Activated CD8-positive, alpha-beta memory T cell treated with anti-CD3 and anti-CD28 coated beads, Interleukin-2, amount 50 U/mL, for 1 hour (primary cell): ENCODE data around the gene NRP2.

ENCODE experiments used
- DNase-seq: peaks from one replicate; pipeline ENCODE4 v3.0.0-alpha.2; 2020; ENCODE audit errors: extremely low read depth

NRP2 gene

DNA sequence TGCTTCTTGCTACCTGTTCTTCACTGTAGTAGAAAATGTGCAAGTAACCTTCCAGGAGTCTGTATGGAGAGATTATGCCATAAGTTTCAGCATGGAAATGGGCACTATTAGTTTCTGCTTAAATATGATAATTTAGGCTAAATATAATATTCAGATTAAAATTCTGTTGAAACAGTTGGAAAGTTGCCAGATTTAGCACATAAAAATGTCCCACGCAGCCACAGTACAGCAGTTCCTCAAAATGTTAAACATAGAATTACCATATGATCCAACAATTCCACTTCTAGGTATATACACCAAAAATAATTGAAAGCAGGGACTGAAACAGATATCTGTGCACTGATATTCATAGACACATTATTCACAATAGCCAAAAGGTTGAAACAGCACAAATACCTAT, 121.2 kb downstream of the NRP2 start:
- no peak for DNase-seq

GRCh38 chr2:205805136-205805535, 122.8 kb downstream of the NRP2 start:
- DNase-seq: no peak

- DNase-seq: no peak
Observed at GRCh38 chr2:205806143-205806905, 124.0 kb downstream of the NRP2 start.

- DNase-seq: no peak
Observed at GRCh38 chr2:205807229-205807628, 124.9 kb downstream of the NRP2 start.

GRCh38 chr2:205807758-205808157, 125.5 kb downstream of the NRP2 start:
- no peak for DNase-seq

GRCh38 chr2:205808486-205809121, 126.3 kb downstream of the NRP2 start:
- DNase-seq: no peak

GRCh38 chr2:205811387-205811786, 129.1 kb downstream of the NRP2 start:
- DNase-seq: no peak

DNA sequence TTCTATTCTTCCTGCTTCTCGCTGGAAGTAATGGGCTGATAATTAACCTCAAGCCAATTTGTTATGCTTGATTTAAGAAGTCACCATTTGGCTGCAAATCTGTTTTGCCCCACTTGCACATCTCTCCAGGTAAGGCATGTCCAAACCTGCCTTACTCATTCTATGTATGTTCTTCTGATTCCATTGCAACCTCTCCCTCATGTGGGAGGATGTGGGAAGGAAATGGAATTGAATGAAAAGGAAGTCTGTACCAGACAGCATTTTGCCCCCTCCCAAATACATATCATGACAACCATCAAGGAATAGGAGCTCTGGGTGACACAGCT, 131.7 kb downstream of the NRP2 start:
- DNase-seq: no peak

DNA sequence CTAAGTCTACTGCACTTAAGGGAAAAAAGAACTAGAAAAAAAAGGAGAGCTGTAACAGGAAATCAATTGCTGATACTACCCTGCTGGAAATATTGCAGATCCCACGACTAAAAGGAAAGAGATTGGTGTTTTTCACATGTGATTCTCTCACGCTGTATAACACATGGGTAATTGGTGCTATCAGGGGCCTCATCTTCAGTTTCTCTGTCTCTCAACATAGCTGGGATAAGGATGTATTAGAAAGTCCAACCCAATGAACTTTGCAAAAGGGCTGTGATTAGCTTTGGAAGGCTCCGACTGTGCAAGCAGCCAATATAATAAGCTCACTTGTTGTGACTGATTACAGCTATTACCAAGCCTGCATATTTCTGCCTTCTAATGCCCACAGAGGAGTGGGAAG, 133.4 kb downstream of the NRP2 start:
- DNase-seq: no peak

DNA sequence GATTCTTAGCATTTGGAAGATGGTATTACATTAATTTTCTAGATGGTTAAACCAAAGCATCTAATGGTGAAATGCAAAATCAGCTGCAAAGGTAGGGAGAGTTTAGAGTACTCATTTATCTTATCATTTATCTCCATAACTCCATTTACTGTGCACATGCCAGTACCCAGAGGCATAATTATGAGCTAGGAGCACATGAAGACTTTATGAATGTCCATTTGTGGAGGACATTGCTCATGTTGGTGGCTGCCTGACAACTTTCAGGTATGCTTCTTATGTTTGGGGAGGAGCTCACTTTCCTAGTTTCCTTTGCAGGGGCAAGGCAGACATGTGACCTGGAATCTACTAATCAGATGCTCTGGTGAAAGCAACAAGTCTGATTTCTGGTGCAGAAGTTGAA, 134.0 kb downstream of the NRP2 start:
- DNase-seq: no peak

- no peak for DNase-seq
Observed at GRCh38 chr2:205822579-205822978, 140.3 kb downstream of the NRP2 start.

GRCh38 chr2:205827809-205828365, 145.6 kb downstream of the NRP2 start:
- no peak for DNase-seq

DNA sequence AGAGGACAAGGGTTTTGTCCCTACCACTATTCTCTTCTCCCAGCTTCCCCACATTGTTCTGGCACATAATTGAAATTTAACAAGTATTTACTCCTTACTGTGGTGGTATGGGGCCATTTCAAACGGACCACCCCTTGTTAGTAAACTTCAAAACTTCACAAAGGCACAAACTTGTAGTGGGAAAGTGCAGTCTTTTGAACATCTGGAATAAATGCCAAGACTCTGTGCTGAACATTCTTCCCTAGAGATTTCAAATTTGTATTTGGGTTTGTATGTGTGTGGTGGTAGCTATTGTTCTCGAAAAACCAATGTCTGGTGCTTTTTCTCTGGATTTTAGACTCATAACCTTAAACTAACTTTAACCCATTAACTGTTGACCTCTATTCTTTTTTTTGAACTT, 151.6 kb downstream of the NRP2 start:
- DNase-seq: no peak

- no peak for DNase-seq
Observed at GRCh38 chr2:205834796-205835195, 152.5 kb downstream of the NRP2 start.

DNA sequence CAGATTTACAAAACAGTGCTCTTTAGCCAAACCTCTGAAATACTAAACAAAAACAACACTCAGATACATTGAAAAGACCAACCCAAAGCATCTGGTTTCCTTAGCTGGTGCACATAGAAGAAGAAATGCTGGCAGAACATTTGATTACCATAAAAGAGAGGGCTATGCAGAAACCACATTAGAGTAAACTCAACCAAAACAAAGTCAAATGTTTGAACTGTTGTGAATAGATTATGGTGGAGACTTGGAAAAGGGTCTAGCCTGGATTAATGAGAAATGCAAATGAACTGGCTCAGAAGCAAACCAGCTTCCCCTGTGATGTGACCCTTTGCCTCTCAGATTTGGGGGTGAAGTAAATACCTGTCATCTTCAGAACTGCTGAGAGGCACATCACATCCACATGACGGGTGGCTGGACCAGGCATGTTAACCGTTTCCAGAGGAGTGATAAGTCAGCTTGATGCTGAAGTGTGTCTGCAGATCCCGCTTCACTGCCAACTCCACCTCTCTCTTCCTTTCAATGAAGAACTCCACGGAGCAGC, 153.0 kb downstream of the NRP2 start:
- no peak for DNase-seq

- DNase-seq: no peak
Observed at GRCh38 chr2:205835923-205836322, 153.6 kb downstream of the NRP2 start.

GRCh38 chr2:205836477-205837221, 154.3 kb downstream of the NRP2 start:
- no peak for DNase-seq

- DNase-seq: no peak
Observed at GRCh38 chr2:205837663-205838062, 155.4 kb downstream of the NRP2 start.

- no peak for DNase-seq
Observed at GRCh38 chr2:205845446-205845845, 163.1 kb downstream of the NRP2 start.
